Ascending aorta (tissue), 2 donors: ENCODE data around the gene TGFB2. TPM values are rescaled to one million over a fixed set of nuclear protein-coding genes. Genes with fewer than 3 reads are reported as not detected.

Experiments
- DNase-seq, 2 donors: peaks; one replicate each; pipeline ENCODE4 v3.0.0-alpha.2; 2019; ENCODE audit warnings: low spot score in 2 of 2
- H3K27ac ChIP-seq, 2 donors: fragments of 200-600 bp; sonication (generic); one replicate each; pipeline ENCODE4 v1.5.1; 2016 to 2017; ENCODE audit warnings: mild to moderate bottlenecking in 1 of 2
- H3K27me3 ChIP-seq: fragments of 200-600 bp; sonication (generic); one replicate; pipeline ENCODE4 v1.5.1; 2017
- H3K36me3 ChIP-seq, 2 donors: fragments of 200-600 bp; sonication (generic); one replicate each; pipeline ENCODE4 v1.5.1; 2016
- H3K4me1 ChIP-seq, 2 donors: fragments of 200-600 bp; sonication (generic); one replicate each; pipeline ENCODE4 v1.5.1; 2016 to 2017; ENCODE audit warnings: mild to moderate bottlenecking in 1 of 2
- H3K4me3 ChIP-seq, 2 donors: fragments of 200-600 bp; sonication (generic); one replicate each; pipeline ENCODE4 v1.5.1; 2016 to 2017; ENCODE audit warnings: mild to moderate bottlenecking in 1 of 2
- H3K9me3 ChIP-seq, 2 donors: fragments of 200-600 bp; sonication (generic); one replicate each; pipeline ENCODE4 v1.5.1; 2016
- CTCF ChIP-seq, 3 experiments: fragments of 200-600 bp in 2 of 3; fragments of 450-650 bp in 1 of 3; sonication (generic) in 2 of 3; IDR thresholded peaks; one replicate each; pipeline ENCODE4 v1.5.1; 2016 to 2019; ENCODE audit warnings: antibody characterized with exemption in 3 of 3, mild to moderate bottlenecking in 1 of 3, moderate library complexity in 1 of 3
- intact Hi-C: fragments of 100-400 bp; cut with DNase I; formaldehyde crosslinking; loops from one replicate; pipeline ENCODE4 v1.15.1; 2023
- total RNA-seq: library from RNA; depleted of rRNA; stranded (reverse); fragments of >200 nt; gene quantifications from one replicate; pipeline ENCODE4 v1.1.0, GENCODE V29; 2016

Gene TGFB2
- total RNA-seq, 1 donor from 2014 or later = 9.9 TPM

DNA sequence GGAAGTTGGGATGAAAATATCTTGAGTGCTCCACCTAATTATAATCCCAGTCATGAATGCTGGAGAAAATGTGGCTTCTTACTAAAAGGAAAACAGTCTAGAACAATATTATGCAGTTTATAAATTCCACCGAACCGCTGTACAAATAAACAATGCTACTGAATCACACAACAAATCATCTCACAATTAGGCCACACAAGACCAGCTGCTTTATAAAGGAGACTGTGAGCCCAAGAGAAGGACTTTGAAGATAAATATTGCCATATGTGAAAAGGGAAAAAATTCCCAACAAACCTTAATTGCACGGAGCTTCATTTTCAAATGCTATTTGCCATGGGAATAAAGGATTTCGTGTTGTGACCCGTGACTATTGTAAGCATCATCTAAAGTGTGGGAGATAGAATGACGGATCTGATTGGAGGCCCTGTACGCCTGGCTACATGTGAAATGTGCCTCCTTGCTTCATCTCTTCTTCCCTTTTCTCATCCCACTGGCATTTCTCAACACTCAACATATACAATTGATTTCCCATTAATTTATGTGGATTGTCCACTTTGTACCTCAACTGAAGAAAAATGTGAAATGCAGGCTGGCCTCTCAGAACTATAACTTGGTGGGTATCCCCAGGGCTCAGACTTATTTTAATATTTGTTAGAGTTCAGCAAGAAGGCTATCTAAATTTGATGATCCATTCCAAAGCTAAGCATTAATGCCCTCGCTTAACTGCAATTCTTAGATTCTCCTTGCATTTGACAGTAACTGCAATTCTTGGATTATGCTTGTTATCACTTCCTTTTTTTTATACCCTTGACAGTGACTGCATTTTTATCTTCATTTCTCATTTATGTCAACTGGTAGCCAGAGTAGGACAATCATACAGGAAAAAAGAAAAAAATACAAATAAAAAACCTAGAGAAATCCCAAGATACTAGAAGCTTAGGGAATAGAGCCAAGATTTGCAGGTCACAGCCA lies 122.3 kb downstream of the TGFB2 start:
- H3K4me1 ChIP-seq = peaks cover 11 to 25% of the 10 kb centered on the region in 2 donors
- H3K9me3 ChIP-seq = no peaks in the 10 kb centered on the region
- peak overlapping the region; percentile 57 to 92 for H3K27ac ChIP-seq
- H3K27me3 ChIP-seq = no peaks in the 10 kb centered on the region
- intact Hi-C loops = loop anchor here (10.0 kb wide), 1 partner anchor 707 kb away; the partner anchor contains the start of gene LYPLAL1
- no peak for TF ChIP-seq CTCF (IDR thresholded peaks at IDR 0.05)
- DNase-seq = no peak
- H3K36me3 ChIP-seq = no peaks in the 10 kb centered on the region
- H3K4me3 ChIP-seq = no peak overlapping the region

GRCh38 chr1:218468711-218469110 lies 123.6 kb downstream of the TGFB2 start:
- no peak for DNase-seq
- Histone ChIP-seq H3K27ac (no peak overlapping the region), H3K9me3 (no peaks in the 10 kb centered on the region), H3K4me1 (peaks cover 10 to 12% of the 10 kb centered on the region in 2 donors), H3K4me3 (no peak overlapping the region), H3K27me3 (no peaks in the 10 kb centered on the region), H3K36me3 (no peaks in the 10 kb centered on the region)
- intact Hi-C loops = loop anchor here (10.0 kb wide), 1 partner anchor 706 kb away; the partner anchor contains the start of gene LYPLAL1
- no peak for TF ChIP-seq CTCF (IDR thresholded peaks at IDR 0.05)

DNA sequence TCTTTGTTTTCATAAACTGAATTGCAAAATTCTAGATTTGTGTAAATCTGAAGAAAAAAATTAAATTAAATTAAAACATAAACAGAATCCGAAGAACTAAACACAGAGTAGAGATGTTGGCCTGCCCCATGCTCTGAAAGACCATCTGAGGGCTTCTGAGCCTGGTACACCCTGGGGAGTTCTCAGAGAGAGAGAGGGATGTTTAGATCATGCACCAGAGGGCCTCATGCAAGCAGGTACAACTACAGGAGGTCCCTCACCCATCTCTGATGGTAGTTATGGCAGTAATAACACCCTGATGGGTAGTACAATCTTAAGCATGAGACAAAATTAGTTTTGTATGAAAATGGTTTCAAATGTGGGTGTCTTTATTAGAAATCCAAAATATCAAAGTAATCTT lies 127.7 kb downstream of the TGFB2 start:
- Histone ChIP-seq H3K27me3 (no peaks in the 10 kb centered on the region), H3K9me3 (no peaks in the 10 kb centered on the region), H3K27ac (no peak overlapping the region), H3K36me3 (no peaks in the 10 kb centered on the region), H3K4me1 (peaks cover 0 to 6% of the 10 kb centered on the region in 2 donors), H3K4me3 (no peak overlapping the region)
- DNase-seq = no peak
- no peak for TF ChIP-seq CTCF (IDR thresholded peaks at IDR 0.05)
- intact Hi-C loops = no loop called here

DNA sequence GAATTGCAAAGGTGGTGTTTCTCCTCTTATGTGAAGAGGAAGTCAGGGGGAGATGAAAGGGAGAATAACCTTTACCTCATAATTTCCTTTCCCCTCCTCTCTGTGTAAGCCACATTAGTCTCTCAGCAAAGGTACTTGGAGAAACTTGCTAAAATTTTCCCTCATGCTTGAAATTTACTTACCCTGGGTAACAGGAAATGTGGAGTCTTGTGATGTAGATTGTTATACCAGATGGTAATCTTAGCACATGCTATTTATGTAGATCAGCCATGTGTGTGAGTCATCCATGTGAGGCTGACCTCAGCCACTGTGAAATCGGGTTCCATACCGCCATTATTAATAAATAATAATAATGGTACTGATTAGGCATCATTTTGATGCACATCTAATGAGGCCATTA lies 128.4 kb downstream of the TGFB2 start:
- no peak for TF ChIP-seq CTCF (IDR thresholded peaks at IDR 0.05)

DNA sequence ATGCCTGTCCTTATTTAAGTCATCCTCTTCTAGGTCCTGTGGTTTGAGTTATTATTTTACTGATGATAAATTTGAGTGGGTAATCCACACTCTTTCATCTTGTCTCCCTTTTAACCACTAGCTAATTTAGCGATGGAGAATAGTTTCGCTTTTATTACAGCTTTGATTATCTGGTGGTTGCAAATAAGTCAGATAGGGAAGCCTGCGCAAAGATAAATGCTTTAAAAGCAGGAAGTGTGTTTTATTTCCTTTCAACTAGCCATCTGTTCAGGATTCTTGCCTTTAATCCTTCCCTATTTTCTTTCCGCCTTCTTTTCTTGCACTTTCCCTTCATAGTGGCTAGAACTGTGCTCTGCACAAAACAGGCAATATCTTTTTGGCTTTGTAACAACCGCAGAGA lies 129.0 kb downstream of the TGFB2 start:
- H3K27me3 ChIP-seq = no peaks in the 10 kb centered on the region
- H3K4me1 ChIP-seq = peaks cover 0 to 6% of the 10 kb centered on the region in 2 donors
- intact Hi-C loops = no loop called here
- no peak for TF ChIP-seq CTCF (IDR thresholded peaks at IDR 0.05)
- no peak overlapping the region for H3K4me3 ChIP-seq
- peak overlapping the region in 1 of 2 donors; percentile 55 for H3K27ac ChIP-seq
- DNase-seq = no peak
- no peaks in the 10 kb centered on the region for H3K9me3 ChIP-seq
- H3K36me3 ChIP-seq = no peaks in the 10 kb centered on the region

More for the DNA sequence above, 128.4 kb downstream of the TGFB2 start:
- Histone ChIP-seq H3K27ac (no peak overlapping the region), H3K4me3 (no peak overlapping the region), H3K4me1 (peaks cover 0 to 6% of the 10 kb centered on the region in 2 donors), H3K36me3 (no peaks in the 10 kb centered on the region), H3K27me3 (no peaks in the 10 kb centered on the region), H3K9me3 (no peaks in the 10 kb centered on the region)
- DNase-seq = no peak
- intact Hi-C loops = no loop called here
